Measurements from ENCODE around the gene IFNLR1.

IFNLR1 gene

DNA sequence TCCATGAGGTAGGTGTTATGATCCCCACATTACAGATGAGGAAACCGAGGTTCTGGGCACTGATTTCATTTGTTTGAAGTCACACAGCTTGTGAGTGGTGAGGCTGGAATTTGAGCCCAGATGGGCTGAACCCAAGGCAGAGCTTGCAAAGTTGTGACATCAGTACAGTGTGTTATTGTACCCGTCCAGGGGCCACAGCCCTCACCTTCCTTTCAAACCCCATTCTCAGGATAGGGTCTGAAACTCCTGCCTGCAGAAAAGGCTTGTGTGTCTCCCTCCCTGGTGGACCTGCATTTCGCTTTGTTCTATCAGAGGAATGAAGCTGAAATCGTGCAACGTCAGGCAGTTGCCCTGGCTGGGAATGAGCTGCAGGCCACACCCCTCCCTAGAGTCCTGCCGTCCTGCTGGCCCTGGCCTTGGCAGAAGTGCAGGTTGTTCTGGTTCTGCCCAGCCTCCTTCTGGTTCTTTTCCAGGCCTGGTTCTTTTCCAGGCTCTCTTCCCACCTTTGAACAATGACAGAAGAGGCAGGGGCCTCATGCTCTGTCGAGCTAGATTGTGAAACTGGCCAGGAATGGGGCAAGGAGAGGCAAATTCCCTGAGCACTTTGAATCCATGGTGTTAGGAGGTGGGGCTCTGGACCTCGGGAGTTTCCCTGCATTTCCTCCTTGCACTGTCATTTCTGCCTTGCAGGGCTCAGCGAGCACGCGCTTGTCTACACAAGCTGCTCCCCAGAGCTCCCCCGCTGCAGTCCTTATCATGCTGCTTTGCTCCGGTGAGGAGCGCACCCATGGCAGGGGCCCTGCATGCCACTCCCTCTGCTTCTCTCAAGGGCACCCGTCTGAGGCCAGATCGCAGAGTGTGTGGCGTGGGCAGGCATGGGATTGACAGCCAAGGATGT, 67.0 kb downstream of the IFNLR1 start:
- peak; percentile 13 for DNase-seq

DNA sequence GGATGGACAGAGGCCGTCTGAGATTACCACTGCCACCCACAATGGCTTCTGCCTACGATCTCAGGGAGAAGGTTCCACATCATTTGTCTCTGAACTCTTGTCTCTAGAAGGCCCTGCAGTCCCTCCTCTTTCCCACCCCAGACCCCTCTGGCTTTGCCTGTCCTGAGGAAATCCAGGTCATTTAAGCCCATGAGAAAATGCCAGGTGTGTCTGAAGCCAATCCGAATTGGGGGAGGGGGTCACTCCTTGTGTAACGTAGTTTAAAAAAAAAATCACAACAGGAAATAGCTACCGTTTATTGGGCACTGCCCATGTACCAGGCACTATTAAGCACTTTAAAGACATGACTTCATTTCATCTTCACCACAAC, 67.6 kb downstream of the IFNLR1 start:
- DNase-seq: no peak

DNA sequence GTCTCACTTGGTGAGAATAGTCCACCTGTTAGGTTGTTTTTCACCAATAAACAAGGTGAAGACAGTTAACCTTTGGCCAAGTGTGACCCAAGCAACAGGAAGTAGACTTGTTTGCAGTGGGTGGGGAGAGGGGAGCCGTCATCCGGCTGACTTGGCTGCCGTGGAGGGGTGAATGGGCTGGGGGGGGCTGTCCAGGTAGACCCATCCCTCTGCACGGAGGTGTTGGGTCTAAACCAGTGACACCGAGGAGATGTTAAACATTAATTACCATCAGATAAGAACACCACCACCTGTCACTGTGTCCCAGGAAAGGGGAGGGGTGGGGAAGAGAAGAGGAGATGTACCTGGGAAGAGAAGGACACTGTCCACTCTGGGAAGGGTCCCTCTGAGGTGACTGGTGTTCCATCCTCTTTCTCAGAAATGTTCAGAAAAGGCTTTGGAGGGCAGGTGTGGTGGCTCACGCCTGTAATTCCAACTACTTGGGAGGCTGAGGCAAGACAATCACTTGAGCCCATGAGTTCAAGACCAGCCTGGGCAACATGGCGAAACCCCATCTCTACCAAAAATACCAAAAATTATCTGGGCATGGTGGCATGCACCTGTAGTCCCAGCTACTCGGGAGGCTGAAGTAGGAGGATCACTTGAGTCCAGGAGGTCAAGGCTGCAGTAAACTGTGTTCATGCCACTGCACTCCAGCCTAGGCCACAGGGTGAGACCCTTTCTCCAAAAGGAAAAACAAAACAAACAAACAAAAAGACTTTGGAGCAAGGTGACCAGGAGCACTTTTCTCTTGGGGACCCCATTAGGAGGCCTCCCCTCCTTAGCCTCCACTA, 68.5 kb downstream of the IFNLR1 start:
- no peak for DNase-seq

DNA sequence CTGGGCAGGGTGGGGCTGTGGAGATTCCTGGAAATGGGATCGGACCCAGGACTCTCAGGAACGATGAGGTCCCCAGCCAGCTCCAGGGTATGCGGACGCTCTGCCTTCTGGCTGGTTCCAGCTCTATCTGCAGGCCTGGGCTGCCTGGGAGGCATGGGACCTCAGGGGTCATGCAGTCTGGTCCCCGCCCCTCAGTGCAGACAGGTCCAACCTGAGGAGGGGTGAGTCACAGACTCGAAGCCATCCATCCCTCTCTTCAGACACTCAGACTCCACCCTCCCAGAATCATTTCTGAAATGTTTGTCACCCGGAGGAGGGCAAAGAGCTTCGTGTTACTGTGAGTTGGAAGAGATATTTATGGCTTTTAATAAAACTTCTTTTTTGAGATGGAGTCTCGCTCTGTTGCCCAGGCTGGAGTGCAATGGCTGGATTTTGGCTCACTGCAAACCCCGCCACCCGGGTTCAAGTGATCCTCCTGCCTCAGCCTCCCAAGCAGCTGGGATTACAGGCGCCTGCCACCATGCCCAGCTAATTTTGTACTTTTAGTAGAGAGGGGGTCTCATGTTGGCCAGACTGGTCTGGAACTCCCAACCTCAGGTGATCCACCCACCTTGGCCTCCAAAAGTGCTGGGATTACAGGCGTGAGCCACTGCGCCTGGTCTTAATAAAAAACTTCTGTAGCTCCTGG, 69.2 kb downstream of the IFNLR1 start:
- no peak for DNase-seq

DNA sequence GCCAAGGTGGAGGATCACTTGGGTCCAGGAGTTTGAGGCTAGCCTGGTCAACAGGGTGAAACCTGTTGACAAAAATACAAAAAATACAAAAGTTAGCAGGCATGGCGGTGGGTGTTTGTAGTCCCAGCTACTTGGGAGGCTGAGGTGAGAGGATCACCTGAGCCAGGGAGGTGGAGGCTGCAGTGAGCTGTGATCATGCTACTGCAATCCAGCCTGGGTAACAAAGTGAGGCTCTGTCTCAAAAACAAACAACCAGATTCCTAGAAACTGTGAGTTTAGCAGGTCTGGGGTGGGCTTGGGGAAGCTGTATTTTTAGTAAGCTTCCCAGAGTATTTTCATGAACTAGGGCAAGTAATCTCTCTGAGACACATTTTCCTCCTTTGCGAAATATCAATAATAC, 70.0 kb downstream of the IFNLR1 start:
- no peak for DNase-seq

DNA sequence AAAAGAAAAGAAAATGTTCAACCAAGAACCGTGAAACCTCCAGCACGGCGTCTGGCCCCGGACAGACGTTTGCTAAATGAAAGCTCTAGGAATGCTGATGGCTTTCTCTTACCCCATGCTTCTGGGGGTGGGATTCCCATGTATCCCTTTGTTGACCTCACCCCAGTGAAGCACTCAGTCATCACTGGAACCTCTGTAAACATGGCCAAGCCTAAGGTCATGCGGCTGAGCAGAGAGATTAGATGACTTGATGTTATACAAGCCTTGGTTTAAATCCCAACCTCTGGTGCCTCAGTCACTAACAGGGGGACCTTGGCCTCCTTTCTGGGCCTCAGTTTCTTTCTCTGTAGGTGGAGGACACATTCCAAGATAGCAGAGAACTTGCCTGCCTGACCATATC, 72.3 kb downstream of the IFNLR1 start:
- no peak for DNase-seq

DNA sequence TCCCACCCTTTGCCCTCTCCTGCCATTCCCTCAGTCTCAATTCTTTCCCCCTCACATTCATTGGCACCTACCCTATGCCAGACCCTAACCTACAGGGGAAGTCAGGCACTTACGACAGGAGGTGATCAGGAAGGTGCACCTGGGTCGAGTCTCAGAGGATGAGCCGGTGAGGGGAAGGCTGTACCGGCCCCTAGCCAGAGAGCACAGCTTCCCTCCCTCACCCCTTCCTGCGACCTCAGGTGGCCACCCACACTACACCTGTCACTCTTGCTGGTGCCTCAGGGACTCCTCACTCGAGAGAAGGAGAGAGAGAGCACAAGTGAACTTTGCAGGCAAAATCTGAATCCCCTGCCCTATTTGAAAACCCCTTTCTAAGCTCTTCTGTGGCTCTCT, 73.5 kb downstream of the IFNLR1 start:
- DNase-seq: no peak

DNA sequence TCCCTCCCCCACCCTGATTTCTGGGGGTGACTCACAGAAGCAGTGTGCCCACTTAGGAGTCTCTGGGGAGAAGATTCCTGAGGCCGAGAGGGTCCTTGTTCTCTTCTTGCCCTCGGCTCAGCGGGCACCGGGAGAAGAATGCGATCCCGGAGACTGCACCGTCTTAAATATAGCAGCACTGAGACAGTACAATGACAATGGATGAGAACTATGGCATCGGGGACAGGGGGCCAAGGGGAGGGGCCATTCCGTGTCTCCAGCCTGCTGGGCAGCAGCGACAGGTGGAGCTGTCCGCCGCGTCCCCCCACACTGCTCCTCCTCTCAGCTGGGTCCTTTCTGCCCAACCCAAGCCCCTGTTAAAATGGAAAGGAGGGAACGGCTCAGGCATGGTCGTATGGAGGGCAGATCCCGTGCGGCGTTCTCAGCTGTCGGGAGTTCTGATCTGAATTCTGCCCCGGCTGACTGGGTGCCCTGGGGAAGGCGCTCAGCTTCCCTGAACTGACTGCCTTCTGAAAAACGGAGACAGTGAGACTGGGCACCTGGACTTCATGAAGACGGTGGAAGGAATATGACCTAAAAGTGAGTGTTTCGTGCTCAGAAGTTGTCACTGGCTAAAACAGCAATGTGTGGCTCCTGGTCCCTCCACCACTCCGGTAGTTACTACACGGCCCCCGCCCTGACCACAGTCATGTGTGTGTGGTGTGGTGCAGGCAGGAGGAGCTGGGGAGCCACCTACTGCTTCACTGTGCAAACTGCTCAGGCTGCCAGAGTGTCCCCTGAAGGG, 74.9 kb downstream of the IFNLR1 start, which contains the start of gene MYOM3:
TSS of gene MYOM3 (minus strand) at position 140 of the 784 bp plus-strand sequence. CDS start 3,499 bp downstream, outside the sequence.
- DNase-seq: peak; percentile 45

DNA sequence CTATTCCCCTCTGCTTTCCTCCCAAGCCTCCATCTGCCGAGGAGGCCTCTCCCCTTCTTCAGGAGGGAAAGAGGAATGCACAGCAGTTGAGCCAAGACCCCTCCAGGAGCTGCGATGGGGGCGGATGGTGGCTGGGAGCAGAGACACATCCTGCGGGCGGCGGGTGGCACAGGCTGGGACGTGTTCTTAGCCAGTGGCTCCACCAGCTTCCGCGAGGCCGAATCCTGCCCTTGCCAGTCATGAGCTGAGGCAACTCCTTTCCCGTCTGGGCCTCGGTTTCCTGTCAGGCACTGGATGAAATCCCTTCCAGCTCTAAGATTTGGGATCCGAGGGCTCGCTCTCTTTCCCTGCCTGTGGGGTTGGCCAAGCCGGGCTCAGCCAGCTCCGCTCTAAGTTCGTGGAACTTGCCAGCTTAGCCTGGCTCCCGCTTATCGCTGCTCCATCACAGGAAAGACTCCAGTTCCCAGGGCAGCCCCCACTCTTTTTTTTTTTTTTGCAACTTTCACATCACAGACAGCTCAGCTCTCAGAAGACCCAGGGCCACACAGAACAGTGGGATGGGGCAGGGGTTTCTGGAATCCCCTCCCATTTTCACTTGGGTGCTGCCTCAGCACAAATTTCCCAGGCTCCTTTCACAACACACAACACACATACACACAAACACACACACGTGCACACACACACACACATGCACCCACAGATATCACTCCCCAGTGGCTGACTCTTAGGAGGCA, 75.7 kb downstream of the IFNLR1 start:
- no peak for DNase-seq

DNA sequence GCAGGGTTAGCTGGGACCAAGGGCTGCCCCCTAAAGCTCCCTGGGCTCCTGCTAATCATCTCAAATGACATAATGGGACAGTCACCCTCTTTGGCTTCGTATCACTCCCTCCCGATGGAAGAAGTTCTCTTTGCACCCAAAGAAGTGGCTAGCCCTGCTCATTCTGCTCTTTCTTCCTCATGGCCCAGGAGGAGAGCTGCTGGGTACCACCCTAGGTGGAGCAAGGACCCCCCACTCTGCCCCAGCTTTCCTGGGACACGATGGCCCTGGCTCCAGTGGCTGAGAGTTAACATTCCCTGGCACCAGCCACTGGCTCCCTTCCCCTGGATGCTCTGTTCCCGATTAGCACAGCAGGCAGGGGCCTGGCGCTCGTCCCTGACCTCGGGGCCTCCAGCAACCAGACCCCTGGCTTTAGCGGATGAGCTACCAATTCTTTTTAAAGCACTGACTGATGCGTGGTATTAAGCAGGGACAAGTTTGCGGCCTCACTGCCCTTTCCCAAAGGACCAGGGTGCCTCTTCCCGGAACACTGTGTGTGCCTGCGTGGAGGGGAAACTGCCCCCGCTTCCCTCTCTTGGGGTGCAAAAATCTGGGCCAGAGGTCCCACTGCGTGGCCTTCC, 76.3 kb downstream of the IFNLR1 start:
- no peak for DNase-seq

DNA sequence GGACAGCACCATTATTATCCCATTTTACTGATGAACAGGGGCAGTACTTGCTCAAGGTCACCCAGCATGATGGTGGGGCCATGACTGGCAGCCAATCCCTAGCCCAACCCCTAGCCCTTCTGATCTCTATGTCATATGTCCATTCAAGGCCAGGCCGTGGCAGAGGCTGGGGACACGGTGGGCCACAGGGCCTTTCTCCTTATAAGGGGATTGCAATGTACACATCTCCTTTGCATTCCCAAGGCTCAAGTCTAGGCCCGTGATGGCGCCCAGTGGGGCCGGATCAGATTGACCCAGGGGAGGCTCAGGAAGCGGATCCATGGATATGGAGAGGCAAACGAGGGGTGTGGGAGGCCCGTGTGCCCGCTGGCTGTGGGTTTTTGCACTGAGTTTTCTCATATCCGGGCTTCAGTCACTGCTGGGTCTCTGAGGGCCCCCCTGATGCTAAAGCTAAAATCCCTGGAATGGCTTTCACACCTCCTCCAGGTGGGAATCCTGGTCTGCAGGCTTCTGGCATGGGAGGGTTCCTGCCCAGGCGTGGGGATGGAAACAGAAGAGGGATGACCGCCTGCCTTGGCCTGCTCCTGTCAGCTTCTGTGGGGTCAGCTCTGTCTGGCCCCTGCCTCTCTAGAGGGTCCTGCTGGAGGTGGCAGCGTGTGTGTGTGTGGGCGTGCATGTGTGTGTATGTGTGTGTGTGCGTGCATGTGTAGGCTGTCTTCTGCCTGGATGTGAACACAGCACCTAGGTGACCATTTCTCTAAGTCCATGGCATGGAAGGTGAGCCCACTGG, 77.2 kb downstream of the IFNLR1 start:
- no peak for DNase-seq

DNA sequence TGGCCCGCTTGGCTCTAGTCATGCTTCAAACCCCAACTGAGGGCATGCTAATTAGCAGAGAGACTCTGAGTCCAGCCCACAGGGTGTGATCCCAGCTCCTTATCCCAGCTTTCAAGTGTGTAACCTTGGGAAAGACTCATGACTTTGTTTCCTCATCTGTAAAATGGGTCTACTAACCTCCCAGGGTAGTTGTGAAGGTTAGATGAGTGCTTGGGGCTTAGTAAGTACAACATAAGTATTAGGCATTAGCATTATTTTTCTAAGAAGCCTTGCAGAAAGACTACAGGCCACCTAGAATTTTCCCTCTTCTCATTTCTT, 78.0 kb downstream of the IFNLR1 start:
- DNase-seq: no peak

DNA sequence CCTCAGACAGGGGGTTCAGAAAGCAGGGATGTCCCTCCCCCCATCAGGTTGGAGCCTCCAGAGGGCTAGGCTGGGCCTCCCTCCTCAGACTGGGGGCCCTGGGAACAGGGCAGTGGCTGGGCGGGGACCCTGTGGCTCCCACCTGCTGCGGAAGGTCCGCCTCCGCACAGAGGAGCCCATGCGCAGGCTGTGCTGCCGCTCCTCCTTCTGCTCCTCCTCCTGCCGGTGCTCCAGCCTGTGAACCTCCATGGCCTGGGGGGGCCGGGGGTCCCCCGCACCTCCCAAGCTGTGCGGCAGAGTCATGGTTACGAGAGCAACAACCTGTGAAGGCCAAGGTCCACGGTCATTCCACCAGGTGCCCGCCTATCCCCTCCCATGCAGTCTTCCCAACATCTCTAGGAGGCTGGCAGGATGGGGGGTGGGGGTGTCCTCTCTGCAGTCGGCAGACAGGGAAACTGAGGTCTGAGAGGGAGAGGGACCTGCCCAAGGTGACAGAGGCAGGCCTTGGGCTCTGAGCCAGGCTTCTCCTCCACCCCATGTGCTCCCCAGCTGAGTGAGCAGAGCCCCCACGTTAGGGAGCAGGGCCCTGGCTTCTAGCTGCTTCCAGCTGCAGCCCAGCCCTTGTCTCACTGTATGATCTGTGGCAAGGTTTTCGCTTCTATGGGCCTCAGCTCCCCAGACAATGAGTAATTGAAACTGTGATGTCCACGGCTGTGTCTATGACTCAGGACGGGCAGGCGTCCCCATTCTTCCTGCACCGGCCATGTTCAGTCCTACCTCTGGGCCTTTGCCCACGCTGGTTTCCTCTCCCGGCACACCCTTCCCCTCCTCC, 78.5 kb downstream of the IFNLR1 start:
- no peak for DNase-seq

DNA sequence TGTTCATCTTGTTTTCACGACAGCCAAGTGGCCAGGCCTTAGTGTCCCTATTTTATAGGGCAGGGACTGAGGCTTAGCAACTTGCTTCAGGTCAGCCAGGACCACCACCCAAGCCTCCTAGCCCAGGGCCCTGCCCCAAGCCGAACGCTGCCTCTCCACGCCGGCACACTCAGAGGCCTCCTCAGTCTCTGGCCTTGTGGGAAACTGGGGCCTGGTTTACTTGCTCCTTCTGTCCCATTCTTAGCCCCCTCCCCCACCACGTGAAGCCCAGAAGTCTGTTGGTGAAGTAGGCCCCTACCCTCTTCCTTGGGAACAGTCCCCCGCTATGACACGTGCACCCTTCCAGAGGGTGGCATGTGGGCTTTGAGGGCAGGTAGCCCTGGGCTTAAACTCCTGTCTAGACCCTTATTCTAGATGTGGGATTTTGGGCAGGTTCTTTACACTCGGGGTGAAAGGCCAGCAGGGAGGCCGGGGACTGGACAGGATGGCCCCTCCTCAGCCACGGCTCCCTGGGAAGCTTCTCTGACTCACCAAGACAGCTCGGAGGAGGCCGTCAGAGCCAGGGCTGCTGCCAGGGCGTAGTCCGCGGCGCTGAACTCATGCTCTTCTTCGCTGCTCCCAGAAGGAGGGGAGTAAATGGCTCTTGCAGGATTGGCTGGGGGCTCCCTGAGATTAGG, 79.5 kb downstream of the IFNLR1 start:
- DNase-seq: no peak

DNA sequence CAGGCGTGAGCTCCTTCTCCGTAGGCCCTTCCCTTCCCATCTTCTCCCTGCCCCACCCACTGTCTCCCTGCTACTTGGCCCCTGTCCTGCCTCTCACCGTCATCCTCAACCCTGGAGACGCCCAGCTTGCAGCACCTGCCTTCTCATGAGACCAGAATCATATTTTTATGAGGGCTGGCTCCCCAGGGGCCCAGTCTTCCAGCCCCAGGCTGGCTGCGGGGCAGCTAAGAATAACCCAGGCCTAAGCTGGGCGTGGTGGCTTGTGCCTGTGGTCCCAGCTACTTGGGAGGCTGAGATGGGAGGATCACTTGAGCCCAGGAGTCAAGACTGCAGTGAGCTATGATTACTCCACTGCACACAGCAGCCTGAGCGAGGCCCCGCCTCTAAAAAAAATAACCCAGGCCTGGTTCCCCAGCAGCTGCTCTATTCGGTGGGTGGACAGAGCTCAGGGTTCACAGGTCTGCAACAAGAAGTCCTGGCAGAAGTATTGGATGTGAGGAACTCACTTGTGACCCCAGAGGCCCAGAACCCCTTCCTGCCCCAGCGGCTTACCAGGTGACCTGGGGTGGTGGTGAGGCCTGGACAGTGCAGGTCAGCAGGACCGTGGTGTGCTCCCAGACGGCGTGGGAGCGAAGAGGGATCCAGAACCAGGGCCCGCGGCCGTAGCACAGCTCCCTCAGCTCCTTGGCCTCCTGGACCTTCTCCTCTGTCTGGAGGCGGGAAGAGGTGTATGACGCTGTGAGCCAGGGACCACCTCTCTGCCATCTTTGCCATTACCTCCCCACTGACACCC, 81.5 kb downstream of the IFNLR1 start:
- DNase-seq: no peak

DNA sequence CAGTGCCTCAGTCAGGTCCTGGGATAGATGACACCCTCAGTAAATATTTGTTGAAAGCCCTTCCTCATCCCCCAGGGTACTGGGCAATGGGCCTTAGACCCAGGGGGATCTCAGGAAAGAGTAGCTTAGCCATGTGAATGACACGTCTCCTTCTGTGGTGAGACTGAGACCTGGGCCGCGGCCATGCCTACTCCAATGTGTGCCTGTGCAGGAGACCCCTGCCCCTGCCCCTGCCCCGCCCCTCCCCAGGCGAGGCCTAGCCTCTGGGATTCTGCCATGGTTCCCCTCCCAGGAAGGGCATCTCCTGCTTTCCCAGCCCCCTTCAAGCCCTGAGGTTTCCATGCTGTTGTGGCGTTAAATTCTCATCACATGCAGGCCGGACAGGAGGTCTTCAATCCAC, 82.2 kb downstream of the IFNLR1 start:
- DNase-seq: no peak

Measured in DMS153 (cell line).